ENCODE data around the gene TPRG1. TPM values are rescaled to one million over a fixed set of nuclear protein-coding genes. Genes with fewer than 3 reads are reported as not detected.
A peak's percentile ranks its signal among the peaks of the same experiment; 100 is the strongest.

TPRG1 gene
- total RNA-seq, 1 donor from 2014 or later: 21.6 TPM

GRCh38 chr3:189169728-189170127 lies 2.0 kb upstream of the TPRG1 start:
- intact Hi-C loops (cut with DNase I): no loop called here
- H3K27me3 ChIP-seq: no peaks in the 10 kb centered on the region
- no peak for TF ChIP-seq CTCF (IDR thresholded peaks at IDR 0.05)
- TF ChIP-seq POLR2AphosphoS5 (IDR thresholded peaks at IDR 0.05; ENCODE audit: insufficient read depth in 1 of 2, low read depth in 1 of 2): no peak
- TF ChIP-seq POLR2A (IDR thresholded peaks at IDR 0.05): no peak
- H3K27ac ChIP-seq: no peak overlapping the region
- no peaks in the 10 kb centered on the region for H3K36me3 ChIP-seq
- no peaks in the 10 kb centered on the region for H3K4me1 ChIP-seq
- no peak overlapping the region for H3K4me3 ChIP-seq
- no peaks in the 10 kb centered on the region for H3K9me3 ChIP-seq
- DNase-seq (ENCODE audit: extremely low spot score in 2 of 2): no peak

- no peak for DNase-seq (ENCODE audit: extremely low spot score in 2 of 2)
- no peak overlapping the region for H3K4me3 ChIP-seq
- intact Hi-C loops (cut with DNase I): no loop called here
- no peaks in the 10 kb centered on the region for H3K4me1 ChIP-seq
- TF ChIP-seq POLR2AphosphoS5 (IDR thresholded peaks at IDR 0.05; ENCODE audit: insufficient read depth in 1 of 2, low read depth in 1 of 2) (no peak), CTCF (IDR thresholded peaks at IDR 0.05) (no peak), POLR2A (IDR thresholded peaks at IDR 0.05) (no peak)
- H3K27ac ChIP-seq: no peak overlapping the region
- H3K27me3 ChIP-seq: no peaks in the 10 kb centered on the region
- H3K36me3 ChIP-seq: no peaks in the 10 kb centered on the region
- H3K9me3 ChIP-seq: no peaks in the 10 kb centered on the region
These were observed 1.2 kb upstream of the TPRG1 start for GRCh38 chr3:189170559-189170958.

GRCh38 chr3:189172668-189173419 lies 1.1 kb downstream of the TPRG1 start:
- H3K27ac ChIP-seq: no peak overlapping the region

GRCh38 chr3:189184566-189184965 lies 12.8 kb downstream of the TPRG1 start:
- DNase-seq (ENCODE audit: extremely low spot score in 2 of 2): no peak
- Histone ChIP-seq H3K27me3 (no peaks in the 10 kb centered on the region), H3K4me3 (no peak overlapping the region), H3K9me3 (no peaks in the 10 kb centered on the region), H3K4me1 (no peaks in the 10 kb centered on the region), H3K36me3 (no peaks in the 10 kb centered on the region), H3K27ac (no peak overlapping the region)
- no peak for TF ChIP-seq POLR2A (IDR thresholded peaks at IDR 0.05)
- no peak for TF ChIP-seq CTCF (IDR thresholded peaks at IDR 0.05)
- no peak for TF ChIP-seq POLR2AphosphoS5 (IDR thresholded peaks at IDR 0.05; ENCODE audit: insufficient read depth in 1 of 2, low read depth in 1 of 2)
- intact Hi-C loops (cut with DNase I): no loop called here

More at GRCh38 chr3:189172668-189173419, 1.1 kb downstream of the TPRG1 start:
- Histone ChIP-seq H3K27me3 (no peaks in the 10 kb centered on the region), H3K4me3 (peak overlapping the region in 1 of 2 donors; percentile 15), H3K36me3 (no peaks in the 10 kb centered on the region), H3K4me1 (no peaks in the 10 kb centered on the region), H3K9me3 (no peaks in the 10 kb centered on the region)
- intact Hi-C loops (cut with DNase I): no loop called here
- no peak for DNase-seq (ENCODE audit: extremely low spot score in 2 of 2)
- TF ChIP-seq POLR2AphosphoS5 (IDR thresholded peaks at IDR 0.05; ENCODE audit: insufficient read depth in 1 of 2, low read depth in 1 of 2): no peak
- no peak for TF ChIP-seq CTCF (IDR thresholded peaks at IDR 0.05)
- no peak for TF ChIP-seq POLR2A (IDR thresholded peaks at IDR 0.05)

- no peaks in the 10 kb centered on the region for H3K27me3 ChIP-seq
- no peak for TF ChIP-seq POLR2AphosphoS5 (IDR thresholded peaks at IDR 0.05; ENCODE audit: insufficient read depth in 1 of 2, low read depth in 1 of 2)
- TF ChIP-seq POLR2A (IDR thresholded peaks at IDR 0.05): no peak
- TF ChIP-seq CTCF (IDR thresholded peaks at IDR 0.05): no peak
- intact Hi-C loops (cut with DNase I): no loop called here
These were observed 14.3 kb downstream of the TPRG1 start for GRCh38 chr3:189186101-189186500.

More at GRCh38 chr3:189186101-189186500, 14.3 kb downstream of the TPRG1 start:
- Histone ChIP-seq H3K36me3 (no peaks in the 10 kb centered on the region), H3K27ac (peak overlapping the region; percentile 59), H3K4me3 (no peak overlapping the region), H3K4me1 (no peaks in the 10 kb centered on the region), H3K9me3 (no peaks in the 10 kb centered on the region)
- DNase-seq (ENCODE audit: extremely low spot score in 2 of 2): no peak

All from vagina (tissue), 2 donors.